ENCODE measurements around the gene GAL3ST2. TPM values are rescaled to one million over a fixed set of nuclear protein-coding genes. Genes with fewer than 3 reads are reported as not detected.
"Not testable (repeated sequence)": the region's sequence is repeated elsewhere in the genome, so short reads cannot be mapped to it uniquely, and the experiment has no call there.

GAL3ST2 gene
- total RNA-seq, 4 donors from 2014 or later, result 2.7 TPM; not detected in 3

DNA sequence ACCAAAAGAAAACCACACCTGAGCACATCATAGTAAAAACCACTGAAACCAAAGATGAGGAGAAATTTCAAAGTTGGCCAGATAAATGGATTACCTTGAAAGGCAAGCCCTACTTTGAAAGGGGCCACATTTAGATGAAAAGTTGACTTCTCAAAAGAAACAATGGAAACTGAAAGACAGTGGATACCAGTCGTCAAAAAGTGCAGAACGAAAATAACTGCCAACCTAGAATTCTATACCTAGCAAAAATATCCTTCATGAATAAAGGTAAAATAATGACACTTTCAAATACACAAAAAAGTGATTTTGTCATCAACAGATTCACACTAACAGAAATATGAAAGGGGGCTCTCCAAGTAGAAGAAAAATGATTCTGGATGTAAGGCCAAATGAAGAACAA, 50.8 kb downstream of the GAL3ST2 start:
- Histone ChIP-seq H3K27ac (replicated peaks in 1 of 4) (no peak overlapping the region), H3K9me3 (peaks cover 0 to 20% (median 13%) of the 10 kb centered on the region in 4 donors), H3K4me1 (no peaks in the 10 kb centered on the region), H3K27me3 (peaks cover 0 to 2% (median 0%) of the 10 kb centered on the region in 4 donors), H3K4me3 (no peak overlapping the region), H3K36me3 (no peaks in the 10 kb centered on the region)
- 86% methylated on average over 2 of the region's 2 CpGs for WGBS
- no peak for DNase-seq (ENCODE audit: extremely low spot score)
- intact Hi-C loops (cut with DNase I), result no loop called here
- no peak for TF ChIP-seq CTCF (IDR thresholded peaks at IDR 0.05)
- TF ChIP-seq EP300 (IDR thresholded peaks at IDR 0.05), result no peak

GRCh38 chr2:241833101-241833663, 56.6 kb downstream of the GAL3ST2 start:
- H3K27ac ChIP-seq (replicated peaks in 1 of 4), result no peak overlapping the region
- no peaks in the 10 kb centered on the region for H3K9me3 ChIP-seq
- intact Hi-C loops (cut with DNase I), result no loop called here
- no peak overlapping the region for H3K4me3 ChIP-seq
- TF ChIP-seq EP300 (IDR thresholded peaks at IDR 0.05) (no peak), CTCF (IDR thresholded peaks at IDR 0.05) (no peak), POLR2AphosphoS5 (IDR thresholded peaks at IDR 0.05) (no peak), POLR2A (IDR thresholded peaks at IDR 0.05; ENCODE audit: low read depth) (no peak)
- 43% methylated on average over 13 of the region's 13 CpGs for WGBS
- no peaks in the 10 kb centered on the region for H3K36me3 ChIP-seq
- peaks cover 0 to 5% (median 0%) of the 10 kb centered on the region in 4 donors for H3K4me1 ChIP-seq
- no peaks in the 10 kb centered on the region for H3K27me3 ChIP-seq
- DNase-seq (ENCODE audit: extremely low spot score), result no peak

- H3K4me3 ChIP-seq; H3K27ac ChIP-seq (replicated peaks in 1 of 4); DNase-seq (ENCODE audit: extremely low spot score); H3K27me3 ChIP-seq; H3K4me1 ChIP-seq; intact Hi-C loops (cut with DNase I); H3K9me3 ChIP-seq; H3K36me3 ChIP-seq: not testable (repeated sequence)
- WGBS, result 83% methylated on average over 28 of the region's 28 CpGs
These were observed 57.3 kb downstream of the GAL3ST2 start for GRCh38 chr2:241833756-241834526.

DNA sequence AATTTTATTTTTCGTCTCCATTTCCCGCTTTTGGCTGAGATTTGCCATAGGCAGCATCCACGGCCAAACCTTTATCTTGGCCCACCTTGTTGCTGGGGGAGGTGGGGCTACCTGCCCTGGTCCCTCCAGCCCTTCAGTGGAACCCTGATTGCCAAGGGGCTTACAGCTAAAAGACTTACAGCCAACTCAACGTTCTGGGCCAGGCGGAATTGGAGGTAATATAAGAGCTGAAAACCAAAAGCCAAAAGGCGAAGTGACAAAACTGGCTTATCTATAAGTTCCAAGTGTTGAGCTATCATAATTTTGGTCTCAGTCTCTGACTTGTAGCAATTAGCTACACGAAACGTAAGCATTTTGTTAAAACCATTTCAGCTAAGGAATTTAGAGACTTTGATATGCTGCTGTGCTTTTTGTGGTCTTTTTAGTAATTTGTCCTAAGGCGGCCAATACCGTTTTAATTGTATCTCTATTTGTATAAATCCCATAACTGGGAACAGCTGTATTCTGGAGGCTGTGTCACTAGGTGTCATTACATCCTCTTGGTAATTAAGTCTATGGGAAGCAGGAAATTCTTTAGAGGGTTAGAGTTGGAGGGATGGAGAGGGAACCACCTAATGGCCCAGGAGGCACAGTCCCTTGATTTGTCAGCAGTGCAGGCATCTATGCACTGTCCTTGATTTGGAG, 58.0 kb downstream of the GAL3ST2 start:
- Histone ChIP-seq H3K36me3 (no peaks in the 10 kb centered on the region), H3K9me3 (no peaks in the 10 kb centered on the region), H3K4me1 (peaks cover 0 to 5% (median 0%) of the 10 kb centered on the region in 4 donors), H3K27me3 (no peaks in the 10 kb centered on the region), H3K4me3 (no peak overlapping the region), H3K27ac (replicated peaks in 1 of 4) (no peak overlapping the region)
- 93% methylated on average over 10 of the region's 10 CpGs for WGBS
- TF ChIP-seq POLR2A (IDR thresholded peaks at IDR 0.05; ENCODE audit: low read depth) (no peak), POLR2AphosphoS5 (IDR thresholded peaks at IDR 0.05) (no peak), CTCF (IDR thresholded peaks at IDR 0.05) (no peak), EP300 (IDR thresholded peaks at IDR 0.05) (no peak)
- DNase-seq (ENCODE audit: extremely low spot score), result no peak
- intact Hi-C loops (cut with DNase I), result no loop called here

DNA sequence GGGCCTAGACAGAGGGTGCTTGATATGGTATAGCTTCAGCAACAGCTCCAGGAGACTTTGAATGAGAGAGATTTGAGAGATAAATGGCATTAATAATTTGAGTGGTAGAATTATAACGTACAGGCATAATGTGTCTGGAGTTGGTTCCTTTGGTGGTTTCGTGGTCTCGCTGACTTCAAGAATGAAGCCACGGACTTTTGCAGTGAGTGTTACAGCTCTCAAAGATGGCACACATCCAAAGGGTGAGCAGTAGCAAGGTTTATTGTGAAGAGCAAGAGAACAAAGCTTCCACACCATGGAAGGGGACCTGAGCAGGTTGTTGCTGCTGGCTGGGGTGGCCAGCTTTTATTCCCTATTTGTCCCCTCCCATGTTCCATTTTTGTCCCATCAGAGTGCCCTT, 59.0 kb downstream of the GAL3ST2 start:
- Histone ChIP-seq H3K27me3 (no peaks in the 10 kb centered on the region), H3K27ac (replicated peaks in 1 of 4) (no peak overlapping the region), H3K36me3 (no peaks in the 10 kb centered on the region), H3K4me1 (peaks cover 0 to 5% (median 0%) of the 10 kb centered on the region in 4 donors), H3K9me3 (no peaks in the 10 kb centered on the region), H3K4me3 (no peak overlapping the region)
- WGBS, result 89% methylated on average over 4 of the region's 4 CpGs
- DNase-seq (ENCODE audit: extremely low spot score), result no peak
- intact Hi-C loops (cut with DNase I), result no loop called here
- no peak for TF ChIP-seq POLR2A (IDR thresholded peaks at IDR 0.05; ENCODE audit: low read depth)
- no peak for TF ChIP-seq EP300 (IDR thresholded peaks at IDR 0.05)
- TF ChIP-seq CTCF (IDR thresholded peaks at IDR 0.05), result no peak
- TF ChIP-seq POLR2AphosphoS5 (IDR thresholded peaks at IDR 0.05), result no peak
